MCF 10A (cell line): ENCODE data around the gene NUDT22. TPM values are rescaled to one million over a fixed set of nuclear protein-coding genes. Genes with fewer than 3 reads are reported as not detected.

Experiments
- BruUV-seq: library from RNA; stranded (reverse); fragments of 400-500 nt; replicated peaks from 2 replicates; lab custom pipeline; 2021; lab: Mats Ljungman, UMichigan
- CTCF ChIA-PET: fragments of 300-600 bp; sonication (Branson Sonifier 250); formaldehyde crosslinking; extraction: SDS; loops from one replicate; lab custom pipeline; 2021; ENCODE audit warnings: antibody characterized with exemption, inconsistent platforms; lab: Yijun Ruan, JAX
- POLR2A ChIA-PET: fragments of 300-600, 350-650 bp; sonication (Branson Sonifier 250); formaldehyde crosslinking; extraction: SDS; loops from one replicate; lab custom pipeline; 2020; ENCODE audit warnings: antibody characterized with exemption, inconsistent platforms; lab: Yijun Ruan, JAX
- DNase-seq: peaks from one replicate; pipeline ENCODE4 v3.0.0-alpha.2; 2018; ENCODE audit not compliant: unreplicated experiment
- H3K27ac Mint-ChIP-seq: one replicate; pipeline ENCODE4 v1.8.0; 2022; ENCODE audit warnings: mild to moderate bottlenecking, low read depth, mixed read lengths; ENCODE audit not compliant: unreplicated experiment
- H3K27me3 Mint-ChIP-seq: one replicate; pipeline ENCODE4 v1.8.0; 2022; ENCODE audit warnings: mixed read lengths; ENCODE audit not compliant: insufficient read depth, unreplicated experiment
- H3K36me3 Mint-ChIP-seq: one replicate; pipeline ENCODE4 v1.8.0; 2022; ENCODE audit warnings: mild to moderate bottlenecking, moderate library complexity, mixed read lengths; ENCODE audit not compliant: insufficient read depth, unreplicated experiment
- H3K4me1 Mint-ChIP-seq: one replicate; pipeline ENCODE4 v1.8.0; 2022; ENCODE audit warnings: mixed read lengths; ENCODE audit not compliant: insufficient read depth, unreplicated experiment
- H3K4me3 Mint-ChIP-seq: one replicate; pipeline ENCODE4 v1.8.0; 2022; ENCODE audit warnings: mild to moderate bottlenecking, moderate library complexity, mixed read lengths; ENCODE audit not compliant: unreplicated experiment
- H3K9me3 Mint-ChIP-seq: one replicate; pipeline ENCODE4 v1.8.0; 2022; ENCODE audit warnings: mixed read lengths; ENCODE audit not compliant: unreplicated experiment
- CTCF ChIP-seq: fragments of 200-600 bp; IDR thresholded peaks from one replicate; pipeline ENCODE4 v1.8.0; 2022; ENCODE audit warnings: antibody characterized with exemption, mild to moderate bottlenecking; ENCODE audit not compliant: unreplicated experiment
- intact Hi-C: fragments of 100-400 bp; cut with micrococcal nuclease; formaldehyde crosslinking; loops from 2 replicates; pipeline ENCODE4 v1.14.1; 2022
- total RNA-seq: library from RNA; stranded (reverse); gene quantifications from 2 replicates; pipeline ENCODE4 v1.2.3, GENCODE V29; 2022

The NUDT22 gene
- total RNA-seq, 1 experiment from 2014 or later = 51.0 TPM

GRCh38 chr11:64243236-64243854 lies 17.3 kb downstream of the NUDT22 start:
- BruUV-seq = no TSS peak
- no peak for DNase-seq
- ChIA-PET CTCF (interaction anchor here (0.6 to 3.1 kb wide), 9 partner anchors 9 to 89 kb away, joined by 3 to 27 read pairs (median 4); partner anchors contain the start of genes CATSPERZ, ESRRA, PLCB3 and PRDX5), POLR2A (interaction anchor here (0.5 to 10.8 kb wide), 13 partner anchors 8 to 92 kb away, joined by 3 to 122 read pairs (median 5); partner anchors contain the start of genes CATSPERZ, DNAJC4, ESRRA and NUDT22)
- H3K4me3 Mint-ChIP-seq = peak overlapping the region; percentile 93
- H3K27ac Mint-ChIP-seq = peak overlapping the region; percentile 70
- H3K4me1 Mint-ChIP-seq = peaks cover 25% of the 10 kb centered on the region
- H3K27me3 Mint-ChIP-seq = no peaks in the 10 kb centered on the region
- TF ChIP-seq CTCF = no peak
- peaks cover 42% of the 10 kb centered on the region for H3K36me3 Mint-ChIP-seq
- no peaks in the 10 kb centered on the region for H3K9me3 Mint-ChIP-seq
- intact Hi-C loops = no loop called here

GRCh38 chr11:64244107-64244506 lies 18.0 kb downstream of the NUDT22 start:
- H3K36me3 Mint-ChIP-seq = peaks cover 37% of the 10 kb centered on the region
- ChIA-PET CTCF (interaction anchor here (0.6 to 3.1 kb wide), 6 partner anchors 8 to 74 kb away, joined by 3 to 27 read pairs (median 8); partner anchors contain the start of genes CATSPERZ, ESRRA, FERMT3 and PLCB3), POLR2A (interaction anchor here (0.6 to 10.8 kb wide), 8 partner anchors 13 to 1413 kb away, joined by 3 to 122 read pairs (median 16); partner anchors contain the start of genes CATSPERZ, DNAJC4, ESRRA and NUDT22)
- DNase-seq = no peak
- peak overlapping the region; percentile 70 for H3K27ac Mint-ChIP-seq
- no peaks in the 10 kb centered on the region for H3K27me3 Mint-ChIP-seq
- H3K9me3 Mint-ChIP-seq = no peaks in the 10 kb centered on the region
- intact Hi-C loops = no loop called here
- no TSS peak for BruUV-seq
- peak overlapping the region; percentile 93 for H3K4me3 Mint-ChIP-seq
- no peak for TF ChIP-seq CTCF
- H3K4me1 Mint-ChIP-seq = peaks cover 25% of the 10 kb centered on the region

GRCh38 chr11:64244966-64245365 lies 18.9 kb downstream of the NUDT22 start:
- peaks cover 20% of the 10 kb centered on the region for H3K4me1 Mint-ChIP-seq
- TF ChIP-seq CTCF = no peak
- H3K4me3 Mint-ChIP-seq = peak overlapping the region; percentile 93
- POLR2A ChIA-PET = interaction anchor here (0.6 to 10.8 kb wide), 22 partner anchors 11 to 1698 kb away, joined by 3 to 122 read pairs (median 9); partner anchors contain the start of genes AHNAK, BAD, CATSPERZ and DNAJC4
- peak overlapping the region; percentile 69 for H3K27ac Mint-ChIP-seq
- DNase-seq = no peak
- H3K36me3 Mint-ChIP-seq = peaks cover 31% of the 10 kb centered on the region
- CTCF ChIA-PET = interaction anchor here (0.6 to 3.1 kb wide), 10 partner anchors 9 to 311 kb away, joined by 3 to 27 read pairs (median 4); partner anchors contain the start of genes CATSPERZ, ESRRA and FERMT3
- H3K9me3 Mint-ChIP-seq = no peaks in the 10 kb centered on the region
- no peaks in the 10 kb centered on the region for H3K27me3 Mint-ChIP-seq
- no TSS peak for BruUV-seq
- intact Hi-C loops = no loop called here

DNA sequence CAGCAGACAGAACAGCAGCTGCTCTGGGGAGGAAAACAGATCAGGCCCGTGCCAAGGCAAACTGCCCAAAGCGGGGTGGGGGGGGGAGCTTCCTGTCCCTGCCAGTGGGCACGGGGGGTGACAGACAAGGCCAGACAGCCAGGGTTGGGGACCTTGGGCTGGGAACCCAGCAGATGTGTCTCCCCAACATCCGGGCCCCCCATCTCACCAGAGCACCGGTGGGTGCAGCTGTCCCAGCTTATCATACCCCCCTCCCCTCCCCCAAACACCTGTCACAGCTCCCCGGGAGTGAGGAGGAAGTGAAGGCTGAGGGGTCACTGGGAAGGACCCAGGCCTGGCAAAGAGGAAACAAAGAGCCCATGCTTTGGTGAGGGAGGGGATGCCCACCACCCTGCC lies 19.3 kb downstream of the NUDT22 start:
- TF ChIP-seq CTCF = no peak
- Mint-ChIP-seq H3K4me1 (peaks cover 16% of the 10 kb centered on the region), H3K36me3 (peaks cover 27% of the 10 kb centered on the region), H3K4me3 (peak overlapping the region; percentile 93), H3K27ac (peak overlapping the region; percentile 69), H3K27me3 (no peaks in the 10 kb centered on the region), H3K9me3 (no peaks in the 10 kb centered on the region)
- intact Hi-C loops = no loop called here
- DNase-seq = peak; percentile 53
- CTCF ChIA-PET = interaction anchor here (0.6 to 3.1 kb wide), 11 partner anchors 10 to 404 kb away, joined by 3 to 27 read pairs (median 4); partner anchors contain the start of genes CATSPERZ, ESRRA and FERMT3
- POLR2A ChIA-PET = interaction anchor here (0.6 to 10.8 kb wide), 22 partner anchors 11 to 1698 kb away, joined by 3 to 122 read pairs (median 6); partner anchors contain the start of genes AHNAK, BAD, CATSPERZ and DNAJC4
- no TSS peak for BruUV-seq
